ENCODE data around the gene HYAL3.

DNA sequence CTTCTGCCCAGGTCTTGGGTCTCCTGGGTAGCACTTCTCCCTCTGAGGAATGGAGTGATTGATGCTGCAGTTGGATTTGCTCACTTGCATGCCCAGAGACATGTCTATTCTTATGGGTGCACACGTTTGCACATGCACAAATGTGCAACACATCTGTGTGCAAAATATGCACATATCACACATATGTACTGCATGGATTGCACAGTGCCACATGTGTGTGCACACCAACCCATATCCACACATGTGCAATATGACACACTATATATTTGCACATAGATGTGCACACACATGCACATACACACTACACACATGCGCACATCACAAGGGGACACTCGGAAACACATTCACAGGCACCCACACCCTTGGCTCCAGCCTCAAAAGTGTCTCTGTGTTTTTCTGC is 30.9 kb downstream of the HYAL3 start:
- no peak for TF ChIP-seq POLR2A (IDR thresholded peaks at IDR 0.05)
- TF ChIP-seq, protein P1, sequence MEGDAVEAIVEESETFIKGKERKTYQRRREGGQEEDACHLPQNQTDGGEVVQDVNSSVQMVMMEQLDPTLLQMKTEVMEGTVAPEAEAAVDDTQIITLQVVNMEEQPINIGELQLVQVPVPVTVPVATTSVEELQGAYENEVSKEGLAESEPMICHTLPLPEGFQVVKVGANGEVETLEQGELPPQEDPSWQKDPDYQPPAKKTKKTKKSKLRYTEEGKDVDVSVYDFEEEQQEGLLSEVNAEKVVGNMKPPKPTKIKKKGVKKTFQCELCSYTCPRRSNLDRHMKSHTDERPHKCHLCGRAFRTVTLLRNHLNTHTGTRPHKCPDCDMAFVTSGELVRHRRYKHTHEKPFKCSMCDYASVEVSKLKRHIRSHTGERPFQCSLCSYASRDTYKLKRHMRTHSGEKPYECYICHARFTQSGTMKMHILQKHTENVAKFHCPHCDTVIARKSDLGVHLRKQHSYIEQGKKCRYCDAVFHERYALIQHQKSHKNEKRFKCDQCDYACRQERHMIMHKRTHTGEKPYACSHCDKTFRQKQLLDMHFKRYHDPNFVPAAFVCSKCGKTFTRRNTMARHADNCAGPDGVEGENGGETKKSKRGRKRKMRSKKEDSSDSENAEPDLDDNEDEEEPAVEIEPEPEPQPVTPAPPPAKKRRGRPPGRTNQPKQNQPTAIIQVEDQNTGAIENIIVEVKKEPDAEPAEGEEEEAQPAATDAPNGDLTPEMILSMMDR (IDR thresholded peaks at IDR 0.05) = no peak
